ENCODE results near the gene ZNF267. TPM values are rescaled to one million over a fixed set of nuclear protein-coding genes. Genes with fewer than 3 reads are reported as not detected.

ZNF267 gene
- total and polyA plus RNA-seq, 8 donors: 9.5 to 30.8 (median 11.6) TPM

DNA sequence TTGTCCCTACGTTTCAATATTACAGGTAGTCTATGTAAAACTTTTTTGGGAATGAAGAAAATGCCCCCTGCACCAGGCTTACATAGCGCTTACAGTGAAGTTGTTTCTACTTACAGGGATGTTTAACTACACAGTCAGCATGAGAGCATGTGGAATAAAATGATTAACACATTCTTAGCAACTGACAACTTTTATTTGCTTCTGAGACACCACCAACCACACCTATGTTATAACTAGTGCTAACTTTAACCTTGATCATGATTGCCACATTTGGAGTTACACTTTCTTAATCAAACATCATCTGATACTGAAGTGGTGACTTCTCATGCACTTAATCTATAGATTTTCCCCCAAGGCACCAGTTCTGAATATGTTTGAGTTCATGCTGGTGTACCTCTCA is 20.3 kb upstream of the ZNF267 start:
- no peak overlapping the region for H3K4me3 ChIP-seq
- intact Hi-C loops (cut with DNase I): no loop called here
- H3K27me3 ChIP-seq: peaks cover 0 to 3% of the 10 kb centered on the region in 2 donors
- TF ChIP-seq, protein P1, sequence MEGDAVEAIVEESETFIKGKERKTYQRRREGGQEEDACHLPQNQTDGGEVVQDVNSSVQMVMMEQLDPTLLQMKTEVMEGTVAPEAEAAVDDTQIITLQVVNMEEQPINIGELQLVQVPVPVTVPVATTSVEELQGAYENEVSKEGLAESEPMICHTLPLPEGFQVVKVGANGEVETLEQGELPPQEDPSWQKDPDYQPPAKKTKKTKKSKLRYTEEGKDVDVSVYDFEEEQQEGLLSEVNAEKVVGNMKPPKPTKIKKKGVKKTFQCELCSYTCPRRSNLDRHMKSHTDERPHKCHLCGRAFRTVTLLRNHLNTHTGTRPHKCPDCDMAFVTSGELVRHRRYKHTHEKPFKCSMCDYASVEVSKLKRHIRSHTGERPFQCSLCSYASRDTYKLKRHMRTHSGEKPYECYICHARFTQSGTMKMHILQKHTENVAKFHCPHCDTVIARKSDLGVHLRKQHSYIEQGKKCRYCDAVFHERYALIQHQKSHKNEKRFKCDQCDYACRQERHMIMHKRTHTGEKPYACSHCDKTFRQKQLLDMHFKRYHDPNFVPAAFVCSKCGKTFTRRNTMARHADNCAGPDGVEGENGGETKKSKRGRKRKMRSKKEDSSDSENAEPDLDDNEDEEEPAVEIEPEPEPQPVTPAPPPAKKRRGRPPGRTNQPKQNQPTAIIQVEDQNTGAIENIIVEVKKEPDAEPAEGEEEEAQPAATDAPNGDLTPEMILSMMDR (IDR thresholded peaks at IDR 0.05): no peak
- no peaks in the 10 kb centered on the region for H3K36me3 ChIP-seq
- ATAC-seq (no peak), DNase-seq (no peak)
- H3K27ac ChIP-seq: no peak overlapping the region
- no peaks in the 10 kb centered on the region for H3K4me1 ChIP-seq
- peaks cover 0 to 24% of the 10 kb centered on the region in 2 donors for H3K9me3 ChIP-seq

DNA sequence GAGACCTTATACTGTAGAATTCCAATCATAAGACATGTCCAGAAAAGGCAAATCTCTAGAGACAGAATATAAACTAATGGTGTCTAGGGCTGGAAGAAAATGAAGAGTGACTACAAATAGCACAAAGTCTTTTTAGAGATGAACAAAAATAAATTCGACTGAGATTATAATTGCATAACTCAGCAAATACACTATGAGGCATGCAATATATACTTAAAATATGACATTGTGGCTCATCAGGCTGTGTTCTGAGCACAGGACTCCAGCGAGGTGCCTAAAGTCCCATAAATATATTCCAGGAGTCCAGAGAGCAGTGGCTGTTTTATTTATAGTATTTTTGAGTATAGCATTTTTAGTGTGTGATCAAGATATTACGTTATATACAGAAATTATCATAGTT is 13.1 kb upstream of the ZNF267 start:
- intact Hi-C loops (cut with DNase I): loop anchor here in 1 of 2 donors (10.0 kb wide), 1 partner anchor 876 kb away; the partner anchor contains the start of gene HSD3B7
- Histone ChIP-seq H3K4me3 (no peak overlapping the region), H3K36me3 (no peaks in the 10 kb centered on the region), H3K27ac (no peak overlapping the region), H3K4me1 (no peaks in the 10 kb centered on the region), H3K27me3 (no peaks in the 10 kb centered on the region), H3K9me3 (no peaks in the 10 kb centered on the region)
- DNase-seq: no peak
- TF ChIP-seq, protein P1 (IDR thresholded peaks at IDR 0.05): no peak
- no peak for ATAC-seq

DNA sequence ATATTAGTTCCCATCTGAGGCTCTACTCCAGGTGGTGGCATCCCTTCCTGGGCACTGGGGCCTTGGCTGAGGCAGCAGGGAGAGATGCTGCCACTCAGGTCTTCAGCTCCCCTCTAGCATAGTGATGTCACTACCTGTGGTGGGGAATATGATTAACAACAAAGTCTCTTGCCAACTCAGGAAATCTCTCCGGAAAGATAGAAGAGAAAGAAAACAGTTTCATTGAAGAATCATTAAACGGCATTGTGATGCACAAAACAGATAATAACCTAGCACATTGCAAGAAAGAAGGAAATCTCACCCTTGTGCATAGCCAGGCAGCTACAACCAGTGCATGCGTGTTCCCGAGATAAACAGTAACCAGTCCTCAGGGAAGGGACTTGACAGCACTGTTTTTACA is 12.2 kb upstream of the ZNF267 start:
- DNase-seq (no peak), ATAC-seq (no peak)
- H3K27ac ChIP-seq: no peak overlapping the region
- no peaks in the 10 kb centered on the region for H3K4me1 ChIP-seq
- H3K27me3 ChIP-seq: no peaks in the 10 kb centered on the region
- H3K4me3 ChIP-seq: no peak overlapping the region
- TF ChIP-seq, protein P1 (IDR thresholded peaks at IDR 0.05): no peak
- intact Hi-C loops (cut with DNase I): loop anchor here in 1 of 2 donors (10.0 kb wide), 1 partner anchor 877 kb away; the partner anchor contains the start of gene HSD3B7
- H3K9me3 ChIP-seq: no peaks in the 10 kb centered on the region
- no peaks in the 10 kb centered on the region for H3K36me3 ChIP-seq

DNA sequence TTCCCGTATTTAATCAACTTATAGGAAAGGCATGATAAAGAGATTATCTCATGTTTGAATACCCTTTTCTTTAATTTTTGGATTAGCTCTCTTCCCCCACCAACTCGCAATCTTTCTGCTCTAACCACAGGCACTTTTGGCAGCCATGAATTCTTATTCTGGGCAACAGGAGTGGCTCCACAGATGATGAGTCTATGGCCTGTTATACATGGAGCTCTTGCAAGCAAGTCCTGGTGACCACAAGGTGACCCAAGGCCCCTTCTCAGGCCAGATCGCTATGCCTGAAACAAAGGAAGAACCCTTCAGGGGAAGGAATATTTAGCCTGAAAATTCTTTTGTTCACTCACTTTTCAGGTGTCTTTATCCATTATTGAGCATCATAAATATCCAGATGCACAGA is 10.8 kb upstream of the ZNF267 start:
- H3K27me3 ChIP-seq: no peaks in the 10 kb centered on the region
- H3K4me3 ChIP-seq: no peak overlapping the region
- ATAC-seq (no peak), DNase-seq (no peak)
- H3K9me3 ChIP-seq: no peaks in the 10 kb centered on the region
- TF ChIP-seq, protein P1 (IDR thresholded peaks at IDR 0.05): no peak
- no peaks in the 10 kb centered on the region for H3K36me3 ChIP-seq
- H3K27ac ChIP-seq: no peak overlapping the region
- no peaks in the 10 kb centered on the region for H3K4me1 ChIP-seq
- intact Hi-C loops (cut with DNase I): loop anchor here in 1 of 2 donors (10.0 kb wide), 1 partner anchor 878 kb away; the partner anchor contains the start of gene HSD3B7

DNA sequence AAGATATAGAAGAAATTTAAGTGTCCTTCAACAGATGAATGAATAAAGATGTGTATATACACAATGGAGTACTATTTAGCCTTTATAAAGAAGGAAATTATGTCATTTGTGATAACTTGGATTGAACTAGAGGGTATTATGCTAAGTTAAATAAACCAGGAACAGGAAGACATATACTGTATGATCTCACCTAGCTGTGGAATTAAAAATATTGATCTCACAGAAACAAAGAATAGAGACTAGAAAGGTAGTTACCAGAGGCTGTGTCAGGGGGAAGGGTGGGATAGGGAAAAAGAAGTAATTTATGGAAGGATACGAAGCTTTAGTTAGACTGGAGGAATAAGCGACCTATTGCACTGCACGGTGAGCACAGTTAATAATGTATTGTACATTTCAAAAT is 5.4 kb upstream of the ZNF267 start:
- H3K4me1 ChIP-seq: peaks cover 8 to 49% of the 10 kb centered on the region in 2 donors
- intact Hi-C loops (cut with DNase I): loop anchor here in 1 of 2 donors (10.0 kb wide), 1 partner anchor 883 kb away; the partner anchor contains the start of gene HSD3B7
- H3K36me3 ChIP-seq: no peaks in the 10 kb centered on the region
- H3K27ac ChIP-seq: peak overlapping the region in 1 of 2 donors; percentile 96
- ATAC-seq (no peak), DNase-seq (no peak)
- no peaks in the 10 kb centered on the region for H3K27me3 ChIP-seq
- H3K9me3 ChIP-seq: no peaks in the 10 kb centered on the region
- H3K4me3 ChIP-seq: no peak overlapping the region
- TF ChIP-seq, protein P1 (IDR thresholded peaks at IDR 0.05): no peak

Measured in left lung (tissue), 10 donors.